Activated naive CD4-positive, alpha-beta T cell treated with anti-CD3 and anti-CD28 coated beads for 36 hours (primary cell): ENCODE results near the gene SORCS3. TPM values are rescaled to one million over a fixed set of nuclear protein-coding genes. Genes with fewer than 3 reads are reported as not detected.

Experiments used
- CTCF ChIA-PET: fragments of 350-600 bp; sonication (Branson Sonifier 250); formaldehyde crosslinking; loops from one replicate; lab custom pipeline; 2021; ENCODE audit warnings: antibody characterized with exemption; lab: Charles Lee
- DNase-seq: peaks from one replicate; pipeline ENCODE4 v3.0.0-alpha.2; 2020
- H3K27ac Mint-ChIP-seq: one replicate; pipeline ENCODE4 v1.8.0; 2021; ENCODE audit warnings: mild to moderate bottlenecking, mixed read lengths
- H3K27me3 Mint-ChIP-seq: one replicate; pipeline ENCODE4 v1.8.0; 2021; ENCODE audit warnings: low read depth, mixed read lengths
- H3K36me3 Mint-ChIP-seq: one replicate; pipeline ENCODE4 v1.8.0; 2021; ENCODE audit warnings: low read depth, mixed read lengths
- H3K4me1 Mint-ChIP-seq: one replicate; pipeline ENCODE4 v1.8.0; 2021; ENCODE audit warnings: low read depth, mixed read lengths
- H3K4me3 Mint-ChIP-seq: one replicate; pipeline ENCODE4 v1.8.0; 2021; ENCODE audit warnings: mild to moderate bottlenecking, moderate library complexity, mixed read lengths
- H3K9me3 Mint-ChIP-seq: one replicate; pipeline ENCODE4 v1.8.0; 2021; ENCODE audit warnings: mixed read lengths
- intact Hi-C: fragments of 100-400 bp; cut with micrococcal nuclease; formaldehyde crosslinking; loops from one replicate; pipeline ENCODE4 v1.15.1; 2023
- total RNA-seq, 2 experiments: library from RNA; stranded (reverse); gene quantifications; one replicate each; pipeline ENCODE4 v1.2.3, GENCODE V29; 2021

SORCS3 gene
- total RNA-seq, 2 experiments from 2014 or later: not detected

DNA sequence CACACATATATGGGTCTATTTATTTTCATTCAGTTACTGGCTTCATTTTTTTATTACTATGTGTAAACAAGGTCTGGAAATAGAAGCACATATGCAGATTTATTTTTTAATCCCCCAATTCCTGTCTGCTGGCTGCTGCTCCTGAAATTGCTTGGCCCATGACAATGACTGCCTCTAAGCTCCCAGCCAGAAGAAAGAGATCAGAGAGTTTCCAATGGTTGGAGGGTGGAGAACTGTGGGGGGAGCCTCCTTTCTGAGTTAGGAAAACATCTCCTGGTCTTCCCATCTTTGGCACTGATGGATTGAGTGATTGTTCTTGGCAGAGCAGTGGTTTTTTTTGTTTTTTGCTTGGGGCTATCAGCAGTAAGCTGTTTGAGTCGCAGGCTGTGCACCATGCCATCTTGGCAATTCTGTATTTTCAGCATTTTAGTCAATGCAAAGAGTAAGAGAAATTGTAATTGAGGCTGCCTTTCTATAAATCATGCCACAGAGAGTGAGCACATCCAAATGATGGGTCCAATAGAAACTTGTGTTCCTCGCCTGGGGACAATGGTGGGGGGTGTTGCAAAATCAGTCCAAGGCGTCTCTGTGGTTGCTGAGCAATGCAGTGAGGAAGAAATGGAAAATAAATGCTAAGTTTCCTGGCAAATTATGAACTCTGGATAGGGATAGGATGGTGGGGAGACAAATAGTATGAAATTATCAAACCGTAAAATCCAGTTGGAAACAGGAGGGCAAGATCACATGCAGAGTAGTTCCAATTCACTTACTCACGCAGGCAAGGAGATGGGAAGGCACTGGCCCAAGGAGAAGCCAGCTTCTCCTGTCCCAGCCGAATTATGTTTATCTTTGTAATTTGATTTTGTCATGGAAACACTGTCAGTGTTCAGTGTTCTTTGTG, 382.4 kb downstream of the SORCS3 start:
- Mint-ChIP-seq H3K9me3 (no peaks in the 10 kb centered on the region), H3K27ac (no peak overlapping the region), H3K36me3 (peaks cover 2% of the 10 kb centered on the region), H3K4me3 (no peak overlapping the region), H3K4me1 (peaks cover 16% of the 10 kb centered on the region), H3K27me3 (no peaks in the 10 kb centered on the region)
- intact Hi-C loops: no loop called here
- CTCF ChIA-PET: interaction anchor here (1.1 kb wide), 1 partner anchor 13 kb away, joined by 3 read pairs; no protein-coding TSS in a partner anchor
- no peak for DNase-seq

GRCh38 chr10:105024184-105024583, 383.1 kb downstream of the SORCS3 start:
- Mint-ChIP-seq H3K27ac (no peak overlapping the region), H3K27me3 (no peaks in the 10 kb centered on the region), H3K36me3 (peaks cover 2% of the 10 kb centered on the region), H3K4me3 (no peak overlapping the region), H3K4me1 (peaks cover 12% of the 10 kb centered on the region), H3K9me3 (no peaks in the 10 kb centered on the region)
- CTCF ChIA-PET: interaction anchor here (1.1 kb wide), 1 partner anchor 12 kb away, joined by 3 read pairs; no protein-coding TSS in a partner anchor
- no peak for DNase-seq
- intact Hi-C loops: no loop called here

GRCh38 chr10:105025092-105025491, 384.0 kb downstream of the SORCS3 start:
- Mint-ChIP-seq H3K4me3 (no peak overlapping the region), H3K9me3 (no peaks in the 10 kb centered on the region), H3K4me1 (peaks cover 12% of the 10 kb centered on the region), H3K36me3 (peaks cover 2% of the 10 kb centered on the region), H3K27ac (no peak overlapping the region), H3K27me3 (no peaks in the 10 kb centered on the region)
- intact Hi-C loops: no loop called here
- DNase-seq: no peak
- CTCF ChIA-PET: no interaction called here

GRCh38 chr10:105026566-105026965, 385.5 kb downstream of the SORCS3 start:
- H3K36me3 Mint-ChIP-seq: peaks cover 2% of the 10 kb centered on the region
- intact Hi-C loops: no loop called here
- H3K9me3 Mint-ChIP-seq: no peaks in the 10 kb centered on the region

GRCh38 chr10:105029286-105029685, 388.2 kb downstream of the SORCS3 start:
- CTCF ChIA-PET: no interaction called here
- Mint-ChIP-seq H3K9me3 (no peaks in the 10 kb centered on the region), H3K4me3 (no peak overlapping the region), H3K27ac (no peak overlapping the region), H3K36me3 (peaks cover 3% of the 10 kb centered on the region), H3K4me1 (no peaks in the 10 kb centered on the region), H3K27me3 (no peaks in the 10 kb centered on the region)
- intact Hi-C loops: no loop called here
- no peak for DNase-seq

More at GRCh38 chr10:105026566-105026965, 385.5 kb downstream of the SORCS3 start:
- no peak overlapping the region for H3K4me3 Mint-ChIP-seq
- DNase-seq: no peak
- H3K27ac Mint-ChIP-seq: no peak overlapping the region
- peaks cover 4% of the 10 kb centered on the region for H3K4me1 Mint-ChIP-seq
- no peaks in the 10 kb centered on the region for H3K27me3 Mint-ChIP-seq
- CTCF ChIA-PET: interaction anchor here (0.6 kb wide), 1 partner anchor 15 kb away, joined by 3 read pairs; no protein-coding TSS in a partner anchor

GRCh38 chr10:105037022-105037421, 395.9 kb downstream of the SORCS3 start:
- Mint-ChIP-seq H3K27me3 (no peaks in the 10 kb centered on the region), H3K36me3 (peaks cover 1% of the 10 kb centered on the region), H3K9me3 (no peaks in the 10 kb centered on the region), H3K4me3 (no peak overlapping the region), H3K4me1 (no peaks in the 10 kb centered on the region), H3K27ac (no peak overlapping the region)
- intact Hi-C loops: no loop called here
- CTCF ChIA-PET: interaction anchor here (0.8 kb wide), 1 partner anchor 13 kb away, joined by 3 read pairs; no protein-coding TSS in a partner anchor
- no peak for DNase-seq

DNA sequence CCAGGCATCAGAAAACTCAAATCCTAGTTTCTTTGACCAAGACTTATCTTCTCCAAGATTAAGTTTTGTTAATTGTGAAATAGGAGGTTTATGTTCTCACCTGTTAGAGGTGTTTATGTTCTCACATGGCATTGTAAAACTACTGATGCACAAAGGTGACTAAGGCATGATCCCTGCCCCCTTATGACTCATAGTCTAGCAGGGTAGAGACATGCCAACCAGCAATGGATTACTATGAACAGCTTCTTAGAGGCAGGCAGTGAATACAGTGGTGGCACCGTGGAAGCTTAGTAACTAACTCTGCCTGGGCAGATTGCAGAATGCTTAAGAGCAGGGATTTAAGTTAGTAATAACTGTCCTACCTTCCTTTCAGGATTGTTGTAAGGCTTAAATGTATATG, 400.9 kb downstream of the SORCS3 start:
- H3K27ac Mint-ChIP-seq: no peak overlapping the region
- no peak for DNase-seq
- CTCF ChIA-PET: no interaction called here
- no peaks in the 10 kb centered on the region for H3K4me1 Mint-ChIP-seq
- no peaks in the 10 kb centered on the region for H3K9me3 Mint-ChIP-seq
- intact Hi-C loops: no loop called here
- H3K4me3 Mint-ChIP-seq: no peak overlapping the region
- H3K27me3 Mint-ChIP-seq: no peaks in the 10 kb centered on the region
- H3K36me3 Mint-ChIP-seq: peaks cover 2% of the 10 kb centered on the region

DNA sequence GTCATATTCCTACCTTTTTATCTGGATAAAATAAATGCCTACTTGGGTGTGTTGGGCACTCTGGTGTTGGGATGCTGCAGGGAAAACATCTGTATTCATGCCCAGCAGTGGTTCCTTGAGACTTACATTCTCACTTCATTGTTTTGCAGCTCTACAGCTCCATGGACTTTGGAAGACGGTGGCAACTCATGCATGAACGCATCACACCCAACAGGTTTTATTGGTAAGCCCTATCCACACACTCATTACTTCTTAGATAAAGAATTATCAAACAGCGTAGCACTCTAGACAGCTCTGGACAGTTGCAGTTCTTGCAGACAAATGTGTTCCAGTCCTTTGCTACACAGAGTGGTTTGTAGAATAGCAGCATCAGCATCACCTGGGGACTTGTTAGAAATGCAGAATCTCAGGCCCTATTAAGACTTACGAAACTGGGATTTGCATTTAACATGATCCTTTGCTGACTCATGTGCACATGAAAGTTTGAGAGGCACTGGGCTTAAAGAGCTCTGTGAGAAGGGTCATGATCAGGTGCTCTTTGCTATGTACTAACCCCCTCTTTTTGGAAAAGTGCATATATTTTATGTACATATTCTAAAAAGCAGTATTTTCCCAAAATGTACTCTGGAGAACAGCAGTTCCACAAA, 401.9 kb downstream of the SORCS3 start:
- CTCF ChIA-PET: no interaction called here

GRCh38 chr10:105044902-105045301, 403.8 kb downstream of the SORCS3 start:
- intact Hi-C loops: no loop called here
- Mint-ChIP-seq H3K36me3 (peaks cover 5% of the 10 kb centered on the region), H3K9me3 (peaks cover 3% of the 10 kb centered on the region), H3K4me3 (no peak overlapping the region), H3K4me1 (no peaks in the 10 kb centered on the region), H3K27me3 (no peaks in the 10 kb centered on the region), H3K27ac (no peak overlapping the region)
- DNase-seq: no peak
- CTCF ChIA-PET: interaction anchor here (0.7 kb wide), 1 partner anchor 122 kb away, joined by 3 read pairs; no protein-coding TSS in a partner anchor

More for the DNA sequence above, 401.9 kb downstream of the SORCS3 start:
- Mint-ChIP-seq H3K4me1 (no peaks in the 10 kb centered on the region), H3K36me3 (peaks cover 5% of the 10 kb centered on the region), H3K4me3 (no peak overlapping the region), H3K27ac (no peak overlapping the region), H3K27me3 (no peaks in the 10 kb centered on the region), H3K9me3 (no peaks in the 10 kb centered on the region)
- intact Hi-C loops: no loop called here
- DNase-seq: no peak

DNA sequence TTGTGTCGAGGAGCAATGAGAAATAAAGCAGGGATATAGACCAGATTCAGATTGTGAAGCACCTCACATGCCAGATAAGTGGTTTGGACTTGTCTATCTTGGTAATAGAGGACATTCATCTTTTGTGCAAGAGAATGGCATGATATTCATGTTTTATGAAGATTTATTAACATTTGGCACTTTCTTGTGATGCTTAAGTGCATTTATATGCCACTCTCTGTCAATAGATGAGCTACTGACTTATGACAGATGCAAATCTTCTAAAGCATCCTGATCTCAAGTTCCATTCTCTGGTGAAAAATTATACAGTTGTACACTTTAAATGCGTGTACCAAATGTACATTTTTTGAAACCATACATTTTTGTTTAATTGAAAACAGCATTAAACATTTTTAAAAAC, 415.3 kb downstream of the SORCS3 start:
- peaks cover 2% of the 10 kb centered on the region for H3K36me3 Mint-ChIP-seq
- H3K27me3 Mint-ChIP-seq: no peaks in the 10 kb centered on the region
- H3K9me3 Mint-ChIP-seq: peaks cover 10% of the 10 kb centered on the region
- no peak overlapping the region for H3K27ac Mint-ChIP-seq
- H3K4me3 Mint-ChIP-seq: no peak overlapping the region
- DNase-seq: no peak
- CTCF ChIA-PET: no interaction called here
- intact Hi-C loops: no loop called here
- no peaks in the 10 kb centered on the region for H3K4me1 Mint-ChIP-seq

GRCh38 chr10:105062951-105063350, 421.9 kb downstream of the SORCS3 start:
- H3K36me3 Mint-ChIP-seq: no peaks in the 10 kb centered on the region
- H3K4me1 Mint-ChIP-seq: peaks cover 5% of the 10 kb centered on the region
- CTCF ChIA-PET: interaction anchor here (1.0 kb wide), 1 partner anchor 132 kb away, joined by 3 read pairs; no protein-coding TSS in a partner anchor
- no peak overlapping the region for H3K4me3 Mint-ChIP-seq
- H3K27me3 Mint-ChIP-seq: no peaks in the 10 kb centered on the region
- intact Hi-C loops: loop anchor here (2.0 to 10.0 kb wide), 4 partner anchors 289 to 1114 kb away; no protein-coding TSS in a partner anchor
- no peaks in the 10 kb centered on the region for H3K9me3 Mint-ChIP-seq
- DNase-seq: no peak
- H3K27ac Mint-ChIP-seq: no peak overlapping the region

DNA sequence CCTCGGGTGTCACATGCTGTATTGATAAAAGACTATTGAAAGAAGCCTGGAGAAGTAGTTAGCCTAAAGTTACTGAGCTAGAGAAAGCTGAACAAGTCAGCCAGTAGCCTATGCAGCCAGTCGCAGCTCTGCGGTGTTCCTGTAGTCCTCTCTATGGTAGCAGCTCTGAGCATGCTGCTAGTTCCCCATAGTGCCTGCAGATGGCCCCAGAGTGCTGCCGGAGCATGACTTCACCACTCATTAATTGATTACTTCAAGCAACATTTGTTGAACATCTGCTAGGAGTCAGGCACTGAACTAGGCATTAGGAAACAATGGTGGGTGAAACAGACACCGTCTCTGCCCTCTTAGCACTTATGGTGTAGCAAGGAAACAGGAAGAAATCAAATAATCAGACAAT, 422.7 kb downstream of the SORCS3 start:
- H3K4me3 Mint-ChIP-seq: no peak overlapping the region
- no peaks in the 10 kb centered on the region for H3K36me3 Mint-ChIP-seq
- H3K9me3 Mint-ChIP-seq: no peaks in the 10 kb centered on the region
- H3K27ac Mint-ChIP-seq: no peak overlapping the region
- H3K4me1 Mint-ChIP-seq: peaks cover 5% of the 10 kb centered on the region
- DNase-seq: peak; percentile 59
- intact Hi-C loops: loop anchor here (1.0 to 10.0 kb wide), 5 partner anchors 289 to 1114 kb away; no protein-coding TSS in a partner anchor
- CTCF ChIA-PET: interaction anchor here (0.9 to 1.5 kb wide), 5 partner anchors 28 to 486 kb away, joined by 3 to 4 read pairs (median 3); no protein-coding TSS in a partner anchor
- H3K27me3 Mint-ChIP-seq: no peaks in the 10 kb centered on the region
